ENCODE measurements around the gene PDE3A.
"Not testable (repeated sequence)": the region's sequence is repeated elsewhere in the genome, so short reads cannot be mapped to it uniquely, and the experiment has no call there.

Gene PDE3A

GRCh38 chr12:20368114-20368650 is at the start of gene PDE3A:
TSS of gene PDE3A (plus strand) at chr12:20368537. CDS start at chr12:20369285, 748 bp downstream.
- no peak for DNase-seq

DNA sequence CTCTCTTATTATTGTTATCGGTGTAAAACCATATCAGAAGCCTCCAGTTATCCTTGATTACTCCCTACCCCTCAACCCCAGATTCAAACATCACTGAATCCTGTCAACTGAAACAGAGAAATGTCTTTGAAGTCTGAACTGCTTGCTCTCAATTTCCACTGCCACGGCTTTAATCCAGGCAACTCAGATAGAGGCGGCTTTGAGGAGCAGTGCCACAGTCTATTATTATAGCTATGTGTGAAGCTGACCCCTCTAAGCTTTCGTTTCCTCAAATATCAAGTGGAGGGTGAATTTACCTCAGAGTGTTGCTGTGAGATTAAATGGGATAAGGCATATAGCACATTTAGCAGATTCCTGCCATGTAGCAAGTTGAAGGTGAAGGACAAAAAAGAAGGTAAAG is 49.0 kb upstream of the PDE3A start:
- no peak for DNase-seq

- DNase-seq = no peak
These were observed 47.8 kb upstream of the PDE3A start for GRCh38 chr12:20320552-20320951.

DNA sequence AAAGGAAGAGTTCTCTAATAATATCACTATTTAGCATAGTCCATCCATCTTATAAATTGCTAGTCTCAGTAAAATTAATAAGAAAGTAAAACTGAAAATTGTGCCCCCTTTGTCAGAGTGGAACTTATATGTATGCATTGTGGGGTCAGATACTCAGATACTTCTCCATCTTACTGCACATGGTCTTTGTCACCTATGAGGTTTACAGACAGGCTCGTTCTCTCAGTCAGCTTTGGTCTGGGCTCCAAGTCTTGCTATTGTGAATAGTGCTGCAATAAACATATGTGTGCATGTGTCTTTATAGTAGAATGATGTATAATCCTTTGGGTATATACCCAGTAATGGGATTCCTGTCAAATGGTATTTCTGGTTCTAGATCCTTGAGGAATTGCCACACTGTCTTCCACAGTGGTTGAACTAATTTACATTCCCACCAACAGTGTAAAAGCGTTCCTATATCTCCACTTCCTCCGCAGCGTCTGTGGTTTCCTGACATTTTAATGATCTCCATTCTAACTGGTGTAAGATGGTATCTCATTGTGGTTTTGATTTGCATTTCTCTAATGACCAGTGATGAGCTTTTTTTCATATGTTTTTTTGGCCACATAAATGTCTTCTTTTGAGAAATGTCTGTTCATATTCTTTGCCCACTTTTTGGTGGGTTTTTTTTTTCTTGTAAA is 37.4 kb upstream of the PDE3A start:
- not testable (repeated sequence) for DNase-seq

DNA sequence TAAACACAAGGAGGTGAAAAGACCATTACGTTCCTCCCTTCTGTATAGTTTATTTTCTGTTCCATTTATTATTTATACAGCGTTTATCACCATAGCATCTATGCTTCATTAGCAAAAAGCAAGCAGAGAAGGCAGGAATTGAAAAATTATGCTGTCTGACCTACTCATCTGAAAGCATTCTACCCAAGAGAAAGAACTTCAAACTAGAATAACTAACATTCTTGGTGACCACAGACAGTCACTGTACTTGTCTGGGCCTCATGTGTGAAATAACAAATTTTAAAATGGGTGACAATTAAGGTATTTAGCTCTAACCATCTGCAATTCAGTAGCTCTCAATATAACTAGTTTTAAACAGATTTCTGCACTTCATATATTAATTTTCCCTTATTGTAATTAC is 29.3 kb upstream of the PDE3A start:
- no peak for DNase-seq

DNA sequence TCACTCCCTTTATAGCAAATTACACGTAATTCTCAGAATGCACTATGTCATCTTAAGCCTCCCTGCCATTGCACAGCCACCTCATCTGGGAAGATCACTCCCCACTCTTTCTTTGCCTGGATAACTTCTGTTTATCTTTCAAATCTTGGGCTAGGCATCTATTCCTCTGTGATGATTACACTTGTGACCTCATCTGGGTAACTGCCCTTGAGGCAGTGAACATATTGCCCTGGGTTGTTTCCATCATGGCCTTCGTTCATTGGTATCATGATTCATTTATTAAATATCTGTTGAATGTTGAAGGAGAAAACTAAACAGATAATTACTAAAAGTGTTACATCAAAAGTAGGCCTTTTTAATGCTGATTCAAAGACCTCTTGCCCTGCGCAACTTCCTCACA is 26.2 kb upstream of the PDE3A start:
- DNase-seq = no peak

- DNase-seq = no peak
These were observed 22.5 kb upstream of the PDE3A start for GRCh38 chr12:20345866-20346265.

DNA sequence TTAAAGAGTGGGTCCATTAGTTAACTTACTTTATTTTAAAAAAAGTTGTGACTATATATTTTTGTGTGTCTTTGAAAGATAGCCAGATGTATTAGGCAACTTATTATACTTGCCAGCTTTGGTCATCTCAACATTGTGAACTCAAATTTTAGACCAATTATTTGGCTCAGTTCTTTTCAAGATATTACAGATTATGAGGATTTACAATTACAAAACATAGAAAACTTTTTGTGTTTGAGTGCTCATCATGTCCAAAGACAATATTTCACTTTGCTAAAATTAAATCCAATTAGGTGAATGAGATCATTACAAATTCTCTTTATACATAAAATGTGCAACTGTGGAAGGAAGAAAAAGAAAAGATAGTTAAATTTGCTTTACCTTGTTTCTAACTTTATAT is 18.3 kb upstream of the PDE3A start:
- DNase-seq = no peak

DNA sequence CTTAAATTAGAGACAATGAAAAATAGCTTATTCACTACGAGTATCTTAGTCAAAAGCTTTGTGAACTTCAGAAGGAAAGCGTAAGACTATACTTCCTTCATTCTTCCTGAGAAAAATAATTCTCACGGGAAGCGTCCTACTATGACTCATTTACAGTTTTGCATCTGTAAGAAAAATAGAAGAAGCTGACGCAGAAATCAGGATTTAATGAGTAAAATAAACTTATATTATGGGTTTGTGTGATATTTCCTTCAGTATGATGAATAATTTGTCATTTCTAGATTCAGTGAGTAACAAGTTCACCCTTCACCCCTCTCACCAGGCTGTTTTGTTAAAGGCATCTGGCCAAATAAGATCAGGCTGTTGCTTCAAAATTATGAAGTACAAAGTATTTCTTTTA is 17.8 kb upstream of the PDE3A start:
- DNase-seq = no peak

GRCh38 chr12:20351406-20351805 is 16.9 kb upstream of the PDE3A start:
- no peak for DNase-seq

DNA sequence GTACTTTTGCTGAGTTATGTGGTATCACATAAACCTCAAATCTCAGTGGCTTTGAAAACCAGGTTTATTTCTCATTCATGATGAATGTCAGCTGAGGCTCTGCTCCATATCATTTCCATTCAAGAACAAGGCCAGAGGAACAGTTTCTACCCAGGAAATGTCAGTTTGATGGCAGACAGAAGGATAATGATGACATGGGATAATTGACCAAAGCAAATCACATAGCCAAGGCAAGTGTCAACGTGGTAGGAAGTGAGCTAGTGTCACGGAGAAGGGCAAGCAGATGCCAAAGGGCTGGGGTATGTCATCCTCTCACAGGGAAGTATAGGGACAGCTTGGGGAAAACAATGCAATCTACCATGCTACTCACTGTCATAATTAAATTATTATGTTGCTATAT is 12.3 kb upstream of the PDE3A start:
- DNase-seq = no peak

DNA sequence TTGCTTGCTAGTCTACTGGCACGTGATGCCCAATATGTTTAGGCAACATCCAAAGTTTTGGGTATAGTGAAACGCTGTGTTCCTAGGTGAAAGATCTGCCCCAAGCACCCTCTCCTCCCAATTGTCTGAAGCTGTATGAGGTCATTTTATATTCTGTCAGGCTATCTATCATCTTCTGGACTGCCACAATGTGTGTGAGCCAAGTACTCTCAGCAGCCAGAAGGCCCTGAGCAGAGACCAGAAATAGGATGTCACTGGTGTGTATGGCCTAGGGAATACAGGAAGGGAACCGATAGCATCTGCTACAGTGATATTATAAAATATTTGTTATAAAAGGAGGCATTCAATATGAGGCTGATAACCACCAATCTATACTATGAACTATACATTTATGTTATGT is 7.9 kb upstream of the PDE3A start:
- DNase-seq = no peak

DNA sequence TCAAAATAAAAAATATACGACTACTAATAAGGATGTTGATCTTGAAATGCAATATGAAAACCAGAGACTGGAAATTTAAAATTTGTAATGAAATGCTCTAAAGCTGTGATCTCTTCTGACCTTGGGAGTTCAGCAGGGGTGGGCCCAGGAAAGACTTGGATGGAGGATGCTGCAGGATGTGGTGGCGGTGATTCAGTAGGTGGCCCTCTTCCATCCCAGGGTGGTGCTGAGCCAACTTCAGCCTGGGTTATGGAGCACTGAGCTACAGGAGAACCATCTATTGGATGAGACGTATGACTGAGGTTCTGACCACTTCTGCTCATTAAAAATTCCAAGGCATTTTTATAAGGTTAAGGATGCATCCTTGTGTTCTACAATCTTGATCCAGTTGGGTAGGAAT is 6.9 kb upstream of the PDE3A start:
- DNase-seq = no peak

DNA sequence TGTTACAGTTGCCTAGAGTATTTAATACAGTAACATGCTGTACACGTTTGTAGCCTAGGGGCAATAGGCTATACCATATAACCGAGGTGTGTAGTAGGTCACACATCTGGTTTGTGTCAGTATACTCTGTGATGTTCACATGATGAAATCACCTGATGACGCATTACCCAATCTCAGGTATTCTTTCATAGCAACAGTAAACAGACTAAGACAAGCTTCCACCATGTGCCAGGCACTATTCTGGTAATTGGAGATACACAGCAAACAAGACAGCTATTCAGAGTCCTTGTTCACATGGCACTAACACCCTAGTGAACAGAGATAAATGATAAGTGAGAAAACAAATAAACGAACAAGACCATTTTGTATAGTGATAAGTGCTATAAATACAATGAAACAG is 3.8 kb upstream of the PDE3A start:
- no peak for DNase-seq

DNA sequence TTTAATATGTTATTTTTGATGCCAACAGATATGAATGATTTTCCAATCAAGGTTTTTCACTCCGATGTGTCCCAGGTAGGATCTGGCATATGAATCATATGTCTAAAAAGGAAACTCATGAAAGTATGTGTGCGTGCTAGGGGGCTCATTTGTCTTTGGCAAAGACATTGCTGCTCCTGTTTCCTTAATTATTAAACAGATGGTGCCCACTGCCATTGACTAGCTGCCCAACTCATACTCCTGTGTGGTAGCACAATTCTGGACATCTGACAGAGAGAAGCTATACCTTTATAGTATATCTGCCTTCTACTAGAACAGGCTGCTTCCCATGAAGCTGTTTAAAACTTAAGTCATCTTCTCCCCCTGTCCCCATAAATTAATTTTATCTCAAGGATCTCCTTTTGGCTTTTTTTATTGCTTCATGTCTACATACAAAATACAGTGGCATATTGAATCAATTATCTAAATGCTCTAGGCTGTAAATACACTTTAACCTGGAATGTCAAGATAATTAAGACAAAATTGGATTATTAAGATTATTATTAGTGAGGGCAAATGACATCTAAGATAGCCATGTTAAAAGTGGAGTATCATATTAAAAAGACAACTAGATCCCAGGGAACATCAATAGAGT is 1.4 kb upstream of the PDE3A start:
- no peak for DNase-seq

DNA sequence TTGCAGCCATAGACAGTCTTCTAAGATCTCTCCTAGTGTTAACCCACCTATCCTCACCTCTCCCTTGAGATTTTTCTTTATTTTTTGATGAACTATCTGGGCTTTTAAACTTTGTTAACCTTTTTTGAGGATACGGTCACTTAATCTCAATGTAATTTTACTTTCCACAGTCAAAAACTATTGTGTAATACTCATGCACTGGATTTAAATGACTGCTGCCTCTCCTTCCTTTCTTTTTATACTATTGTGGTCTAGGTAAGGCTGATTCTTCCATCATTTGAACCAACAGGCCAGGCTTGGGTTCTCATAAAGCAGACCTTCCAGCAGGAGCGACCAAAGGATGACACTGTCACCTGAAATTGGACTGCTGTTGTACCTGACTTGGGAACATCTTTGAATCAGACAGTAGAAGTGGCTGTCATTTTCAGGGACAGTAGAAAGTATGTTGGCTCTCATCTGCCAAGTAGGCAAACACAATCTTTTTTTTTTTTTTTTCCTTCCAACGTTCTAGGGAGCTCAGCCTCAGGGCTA is 689 bp upstream of the PDE3A start:
- DNase-seq = no peak

GRCh38 chr12:20368651-20369304 is 441 bp downstream of the PDE3A start:
- no peak for DNase-seq

GRCh38 chr12:20369305-20370013 is 1.1 kb downstream of the PDE3A start:
- no peak for DNase-seq

GRCh38 chr12:20370014-20370386 is 1.7 kb downstream of the PDE3A start:
- DNase-seq = no peak

DNA sequence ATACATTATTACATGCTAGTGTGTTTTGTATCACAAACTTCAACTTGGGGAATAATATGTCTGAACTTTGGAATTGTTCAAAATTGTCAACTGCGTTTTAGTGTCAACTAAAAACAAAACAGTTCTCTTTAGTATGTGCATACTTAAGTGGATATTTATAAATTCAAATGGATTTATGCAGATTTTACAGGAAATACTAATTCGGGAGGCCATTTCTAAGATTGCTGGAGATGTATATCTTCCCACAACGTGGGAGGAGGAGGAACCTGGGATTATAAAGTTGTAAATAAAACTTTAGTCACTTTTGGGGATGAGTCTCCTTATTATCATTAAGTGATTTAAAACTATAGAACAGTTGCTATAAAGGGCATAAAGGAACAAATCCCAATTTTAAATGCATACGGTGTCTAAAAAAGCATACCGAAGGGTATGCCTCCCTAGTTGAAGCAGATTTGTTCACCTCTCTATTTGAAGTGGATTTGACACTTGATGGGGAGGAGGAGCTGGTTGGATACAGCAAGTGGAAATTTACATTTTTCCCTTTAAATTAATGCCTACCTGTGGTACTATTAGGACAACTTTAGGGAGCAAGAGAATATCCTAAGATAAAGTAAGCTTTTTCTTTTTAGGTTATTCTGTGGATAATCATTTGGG is 2.7 kb downstream of the PDE3A start:
- DNase-seq = no peak

DNA sequence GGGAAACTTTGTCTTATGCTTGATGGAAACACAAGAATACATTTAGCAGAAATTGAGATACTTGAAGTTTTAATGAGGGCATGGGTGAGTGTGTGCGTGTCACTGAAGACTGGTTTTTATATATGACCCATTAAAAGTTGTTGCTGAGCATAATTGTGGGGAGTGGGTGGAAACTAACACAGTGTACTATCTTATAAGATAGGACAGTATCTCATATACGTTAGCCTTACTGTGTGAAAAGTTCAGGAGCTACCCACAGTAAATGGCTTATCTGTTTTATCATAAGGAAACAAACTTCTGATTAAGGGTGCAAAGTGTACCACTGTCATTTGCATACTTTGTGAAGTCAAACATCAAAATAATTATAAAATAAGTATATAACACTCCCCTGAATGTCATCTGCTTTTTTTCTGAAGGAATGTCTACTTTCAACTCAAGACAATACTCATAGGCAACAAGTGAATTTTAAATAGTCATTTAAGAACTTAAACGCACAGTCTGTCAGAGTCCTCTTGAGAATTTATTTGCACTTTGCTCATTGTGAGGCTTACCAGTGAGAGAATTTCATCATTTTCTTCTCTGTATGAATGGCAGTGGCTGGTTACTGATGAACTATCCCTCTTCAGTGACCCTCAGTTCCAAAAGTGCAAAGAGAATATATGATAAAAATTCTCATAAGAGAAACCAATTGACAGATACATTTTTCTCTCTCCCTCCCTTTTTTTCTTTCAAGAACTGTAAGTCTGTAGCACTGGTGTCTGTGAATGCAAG is 4.2 kb downstream of the PDE3A start:
- DNase-seq = no peak

- no peak for DNase-seq
These were observed 6.5 kb downstream of the PDE3A start for GRCh38 chr12:20374795-20375194.

Measured in NCI-H1048 (cell line).